GM21526 (cell line): ENCODE results near the gene MSMO1.
"Not testable (repeated sequence)": the region's sequence is repeated elsewhere in the genome, so short reads cannot be mapped to it uniquely, and the experiment has no call there.

Source experiments
- ATAC-seq: cut with Tn5 transposase; IDR thresholded peaks from one replicate; pipeline ENCODE4 v1.9.1; 2021; ENCODE audit warnings: moderate library complexity; ENCODE audit not compliant: unreplicated experiment, low FRiP score

Gene MSMO1

GRCh38 chr4:165324236-165324917, 3.1 kb upstream of the MSMO1 start:
- ATAC-seq = no peak

GRCh38 chr4:165324918-165325304, 2.6 kb upstream of the MSMO1 start:
- no peak for ATAC-seq

- ATAC-seq = no peak
Observed at GRCh38 chr4:165325732-165326512, 1.5 kb upstream of the MSMO1 start.

- ATAC-seq = peak; percentile 0
Observed at GRCh38 chr4:165326831-165327210, 648 bp upstream of the MSMO1 start.

- ATAC-seq = peak; percentile 2
Observed at GRCh38 chr4:165328101-165328425, 594 bp downstream of the MSMO1 start.

- no peak for ATAC-seq
Observed at GRCh38 chr4:165328708-165329107, 1.2 kb downstream of the MSMO1 start.

- no peak for ATAC-seq
Observed at GRCh38 chr4:165330071-165330470, 2.6 kb downstream of the MSMO1 start.

GRCh38 chr4:165330666-165331065, 3.2 kb downstream of the MSMO1 start:
- no peak for ATAC-seq

GRCh38 chr4:165331359-165331758, 3.9 kb downstream of the MSMO1 start:
- ATAC-seq = no peak

GRCh38 chr4:165331823-165332222, 4.4 kb downstream of the MSMO1 start:
- no peak for ATAC-seq

GRCh38 chr4:165332502-165332901, 5.0 kb downstream of the MSMO1 start:
- no peak for ATAC-seq

GRCh38 chr4:165335163-165335703, 7.8 kb downstream of the MSMO1 start:
- no peak for ATAC-seq

- ATAC-seq = no peak
Observed at GRCh38 chr4:165336743-165337142, 9.3 kb downstream of the MSMO1 start.

GRCh38 chr4:165342340-165342739, 14.9 kb downstream of the MSMO1 start:
- not testable (repeated sequence) for ATAC-seq

- ATAC-seq = no peak
Observed at GRCh38 chr4:165343353-165344191, 16.1 kb downstream of the MSMO1 start.

- ATAC-seq = no peak
Observed at GRCh38 chr4:165345666-165346417, 18.4 kb downstream of the MSMO1 start.

GRCh38 chr4:165347647-165348569, 20.4 kb downstream of the MSMO1 start:
- ATAC-seq = no peak

- ATAC-seq = no peak
Observed at GRCh38 chr4:165351359-165352130, 24.1 kb downstream of the MSMO1 start.

- no peak for ATAC-seq
Observed at GRCh38 chr4:165355900-165356300, 28.4 kb downstream of the MSMO1 start.
